HepG2 (cell line): ENCODE measurements around the gene COX7A1. TPM values are rescaled to one million over a fixed set of nuclear protein-coding genes. Genes with fewer than 3 reads are reported as not detected.

Experiments
- HOXA3 ChIP-seq: sonication (generic); formaldehyde crosslinking; IDR thresholded peaks from 2 replicates; pipeline ENCODE4 v1.5.0; 2020; ENCODE audit warnings: missing genetic modification reagents
- NFIC ChIP-seq: IDR thresholded peaks from 2 replicates; pipeline ENCODE4 v1.6.1; 2012; ENCODE audit warnings: mild to moderate bottlenecking, low read length, inconsistent platforms
- POLR2AphosphoS5 ChIP-seq: IDR thresholded peaks from 2 replicates; pipeline ENCODE4 v1.6.1; 2012; ENCODE audit warnings: low read depth, low read length
- TGIF2 ChIP-seq: IDR thresholded peaks from 2 replicates; pipeline ENCODE4 v1.6.1; 2016; ENCODE audit warnings: control low read depth, missing compliant biosample characterization
- TRIM24 ChIP-seq: sonication (generic); formaldehyde crosslinking; IDR thresholded peaks from 2 replicates; pipeline ENCODE4 v1.8.0; 2022; ENCODE audit warnings: mild to moderate bottlenecking, missing genetic modification reagents
- YEATS2 ChIP-seq: sonication (generic); formaldehyde crosslinking; IDR thresholded peaks from 2 replicates; pipeline ENCODE4 v1.4.0; 2020; ENCODE audit warnings: missing genetic modification reagents, borderline replicate concordance
- ZNF326 ChIP-seq: sonication (generic); formaldehyde crosslinking; IDR thresholded peaks from 2 replicates; pipeline ENCODE4 v1.4.0; 2020; ENCODE audit warnings: missing genetic modification reagents, borderline replicate concordance
- ZNF670 ChIP-seq: sonication (generic); formaldehyde crosslinking; IDR thresholded peaks from 2 replicates; pipeline ENCODE4 v1.8.0; 2022; ENCODE audit warnings: mild to moderate bottlenecking, missing genetic modification reagents, borderline replicate concordance
- ZSCAN21 ChIP-seq: sonication (generic); formaldehyde crosslinking; IDR thresholded peaks from 2 replicates; pipeline ENCODE4 v1.8.0; 2022; ENCODE audit warnings: mild to moderate bottlenecking, missing genetic modification reagents, moderate library complexity, borderline replicate concordance
- polyA plus RNA-seq, 8 experiments: library from polyadenylated mRNA; depleted of rRNA in 3 of 8; stranded (reverse) in 7 of 8; unstranded in 1 of 8; fragments of >200 nt; fragmentation: Illumina TruSeq in 4 of 8; extraction: Trizol in 4 of 8; gene quantifications; 2 replicates each; pipeline versions ENCODE4 v1.2.1 to v1.2.3, GENCODE V29; 2011 to 2016; ENCODE audit warnings: low read depth in 4 of 8, missing spikeins in 1 of 8, mixed read lengths in 1 of 8; ENCODE audit not compliant: insufficient read depth in 1 of 8
- total RNA-seq, 5 experiments: library from RNA; depleted of rRNA; stranded (reverse); fragments of >200 nt; fragmentation: Illumina TruSeq; extraction: Trizol; gene quantifications; 2 replicates each; pipeline ENCODE4 v1.2.3, GENCODE V29; 2016; ENCODE audit warnings: low read depth in 1 of 5
- TF ChIP-seq, protein P1 (sequence below): sonication (generic); formaldehyde crosslinking; IDR thresholded peaks from 2 replicates; pipeline ENCODE4 v1.4.0; 2020; ENCODE audit warnings: missing genetic modification reagents
- TF ChIP-seq, protein P2 (sequence below): sonication (generic); formaldehyde crosslinking; IDR thresholded peaks from 2 replicates; pipeline ENCODE4 v1.4.0; 2020; ENCODE audit warnings: missing genetic modification reagents, low read depth, mild to moderate bottlenecking, borderline replicate concordance
- TF ChIP-seq, protein P3 (sequence below): sonication (generic); formaldehyde crosslinking; IDR thresholded peaks from 2 replicates; pipeline ENCODE4 v1.9.0; 2022; ENCODE audit warnings: missing genetic modification reagents, mild to moderate bottlenecking, borderline replicate concordance
- TF ChIP-seq, protein P4 (sequence below): sonication (generic); formaldehyde crosslinking; IDR thresholded peaks from 2 replicates; pipeline ENCODE4 v1.4.0; 2020; ENCODE audit warnings: mild to moderate bottlenecking, missing genetic modification reagents
- TF ChIP-seq, protein P5 (sequence below): IDR thresholded peaks from 2 replicates; pipeline ENCODE4 v1.6.1; 2012; ENCODE audit warnings: low read depth, low read length, improper control_type of control experiment
- TF ChIP-seq, protein P6 (sequence below): sonication (generic); formaldehyde crosslinking; IDR thresholded peaks from 2 replicates; pipeline ENCODE4 v1.5.1; 2020; ENCODE audit warnings: mild to moderate bottlenecking, missing genetic modification reagents

COX7A1 gene
- total and polyA plus RNA-seq, 2 of the 13 experiments (the other 11 are each of a cell fraction or from before 2014, with no cell fraction given) = not detected

DNA sequence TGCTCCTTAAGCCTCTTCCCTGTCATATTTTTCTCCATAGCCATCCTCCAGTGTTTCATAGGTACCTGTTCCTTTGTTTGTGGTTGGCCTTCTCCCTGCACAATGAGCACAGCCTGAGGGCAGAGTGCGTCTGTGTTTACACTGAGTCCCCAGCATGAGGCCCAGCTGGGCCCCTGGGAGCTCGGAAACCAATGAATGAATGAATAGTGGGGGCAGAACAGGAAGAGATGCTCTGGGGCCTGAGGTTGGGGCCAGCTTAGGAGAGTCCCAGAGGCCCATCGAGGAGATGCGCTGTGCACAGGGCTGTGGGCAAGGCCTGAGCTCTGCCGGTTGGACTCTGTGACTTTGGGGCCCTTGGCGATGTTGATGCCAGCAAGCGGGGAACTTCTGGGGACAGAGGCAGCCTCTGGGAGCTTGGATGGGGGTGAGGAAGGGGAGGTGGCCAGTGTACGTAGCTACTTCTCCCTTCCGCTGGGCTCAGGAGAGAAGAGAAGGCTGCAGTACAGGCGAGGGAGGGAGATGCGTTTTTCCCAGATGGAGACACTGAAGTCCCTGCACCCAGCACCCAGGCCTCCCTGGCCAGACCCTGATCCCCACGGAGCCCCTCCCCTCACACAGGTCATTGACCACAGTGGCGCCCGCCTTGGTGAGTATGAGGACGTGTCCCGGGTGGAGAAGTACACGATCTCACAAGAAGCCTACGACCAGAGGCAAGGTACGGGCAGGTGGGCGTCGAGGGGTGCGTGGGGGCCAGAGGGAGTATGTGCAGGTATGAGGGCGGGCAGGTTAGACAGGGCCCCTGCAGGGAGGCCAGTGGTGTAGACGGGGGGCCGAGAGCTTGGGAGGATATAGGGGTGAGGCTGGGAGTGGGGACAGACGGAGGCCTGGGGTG lies 31.9 kb downstream of the COX7A1 start (continued):
- TF ChIP-seq, protein P1, sequence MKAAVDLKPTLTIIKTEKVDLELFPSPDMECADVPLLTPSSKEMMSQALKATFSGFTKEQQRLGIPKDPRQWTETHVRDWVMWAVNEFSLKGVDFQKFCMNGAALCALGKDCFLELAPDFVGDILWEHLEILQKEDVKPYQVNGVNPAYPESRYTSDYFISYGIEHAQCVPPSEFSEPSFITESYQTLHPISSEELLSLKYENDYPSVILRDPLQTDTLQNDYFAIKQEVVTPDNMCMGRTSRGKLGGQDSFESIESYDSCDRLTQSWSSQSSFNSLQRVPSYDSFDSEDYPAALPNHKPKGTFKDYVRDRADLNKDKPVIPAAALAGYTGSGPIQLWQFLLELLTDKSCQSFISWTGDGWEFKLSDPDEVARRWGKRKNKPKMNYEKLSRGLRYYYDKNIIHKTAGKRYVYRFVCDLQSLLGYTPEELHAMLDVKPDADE (CRISPR knock-in tag) = no peak
- peak; percentile 50; the same call in 1 of the 2 replicates for TF ChIP-seq NFIC
- no peak for TF ChIP-seq TRIM24 (CRISPR knock-in tag)
- TF ChIP-seq YEATS2 (CRISPR knock-in tag) = peak; percentile 66; the same call in 1 of the 2 replicates
- TF ChIP-seq ZNF670 (CRISPR knock-in tag) = peak; percentile 60
- TF ChIP-seq, protein P2, sequence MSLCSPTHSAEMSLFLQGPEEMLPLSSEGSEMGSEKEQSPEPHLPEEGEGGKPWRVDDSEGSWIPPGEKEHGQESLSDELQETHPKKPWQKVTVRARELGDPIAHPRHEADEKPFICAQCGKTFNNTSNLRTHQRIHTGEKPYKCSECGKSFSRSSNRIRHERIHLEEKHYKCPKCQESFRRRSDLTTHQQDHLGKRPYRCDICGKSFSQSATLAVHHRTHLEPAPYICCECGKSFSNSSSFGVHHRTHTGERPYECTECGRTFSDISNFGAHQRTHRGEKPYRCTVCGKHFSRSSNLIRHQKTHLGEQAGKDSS (CRISPR knock-in tag) = peak; percentile 81; the same call in 1 of the 2 replicates
- TF ChIP-seq TGIF2 (CRISPR knock-in tag) = peak; percentile 92
- TF ChIP-seq, protein P3, sequence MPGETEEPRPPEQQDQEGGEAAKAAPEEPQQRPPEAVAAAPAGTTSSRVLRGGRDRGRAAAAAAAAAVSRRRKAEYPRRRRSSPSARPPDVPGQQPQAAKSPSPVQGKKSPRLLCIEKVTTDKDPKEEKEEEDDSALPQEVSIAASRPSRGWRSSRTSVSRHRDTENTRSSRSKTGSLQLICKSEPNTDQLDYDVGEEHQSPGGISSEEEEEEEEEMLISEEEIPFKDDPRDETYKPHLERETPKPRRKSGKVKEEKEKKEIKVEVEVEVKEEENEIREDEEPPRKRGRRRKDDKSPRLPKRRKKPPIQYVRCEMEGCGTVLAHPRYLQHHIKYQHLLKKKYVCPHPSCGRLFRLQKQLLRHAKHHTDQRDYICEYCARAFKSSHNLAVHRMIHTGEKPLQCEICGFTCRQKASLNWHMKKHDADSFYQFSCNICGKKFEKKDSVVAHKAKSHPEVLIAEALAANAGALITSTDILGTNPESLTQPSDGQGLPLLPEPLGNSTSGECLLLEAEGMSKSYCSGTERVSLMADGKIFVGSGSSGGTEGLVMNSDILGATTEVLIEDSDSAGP (CRISPR knock-in tag) = peak; percentile 68; the same call in 1 of the 2 replicates
- TF ChIP-seq, protein P4, sequence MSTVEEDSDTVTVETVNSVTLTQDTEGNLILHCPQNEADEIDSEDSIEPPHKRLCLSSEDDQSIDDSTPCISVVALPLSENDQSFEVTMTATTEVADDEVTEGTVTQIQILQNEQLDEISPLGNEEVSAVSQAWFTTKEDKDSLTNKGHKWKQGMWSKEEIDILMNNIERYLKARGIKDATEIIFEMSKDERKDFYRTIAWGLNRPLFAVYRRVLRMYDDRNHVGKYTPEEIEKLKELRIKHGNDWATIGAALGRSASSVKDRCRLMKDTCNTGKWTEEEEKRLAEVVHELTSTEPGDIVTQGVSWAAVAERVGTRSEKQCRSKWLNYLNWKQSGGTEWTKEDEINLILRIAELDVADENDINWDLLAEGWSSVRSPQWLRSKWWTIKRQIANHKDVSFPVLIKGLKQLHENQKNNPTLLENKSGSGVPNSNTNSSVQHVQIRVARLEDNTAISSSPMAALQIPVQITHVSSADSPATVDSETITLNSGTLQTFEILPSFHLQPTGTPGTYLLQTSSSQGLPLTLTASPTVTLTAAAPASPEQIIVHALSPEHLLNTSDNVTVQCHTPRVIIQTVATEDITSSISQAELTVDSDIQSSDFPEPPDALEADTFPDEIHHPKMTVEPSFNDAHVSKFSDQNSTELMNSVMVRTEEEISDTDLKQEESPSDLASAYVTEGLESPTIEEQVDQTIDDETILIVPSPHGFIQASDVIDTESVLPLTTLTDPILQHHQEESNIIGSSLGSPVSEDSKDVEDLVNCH (CRISPR knock-in tag) = no peak
- TF ChIP-seq, protein P5, sequence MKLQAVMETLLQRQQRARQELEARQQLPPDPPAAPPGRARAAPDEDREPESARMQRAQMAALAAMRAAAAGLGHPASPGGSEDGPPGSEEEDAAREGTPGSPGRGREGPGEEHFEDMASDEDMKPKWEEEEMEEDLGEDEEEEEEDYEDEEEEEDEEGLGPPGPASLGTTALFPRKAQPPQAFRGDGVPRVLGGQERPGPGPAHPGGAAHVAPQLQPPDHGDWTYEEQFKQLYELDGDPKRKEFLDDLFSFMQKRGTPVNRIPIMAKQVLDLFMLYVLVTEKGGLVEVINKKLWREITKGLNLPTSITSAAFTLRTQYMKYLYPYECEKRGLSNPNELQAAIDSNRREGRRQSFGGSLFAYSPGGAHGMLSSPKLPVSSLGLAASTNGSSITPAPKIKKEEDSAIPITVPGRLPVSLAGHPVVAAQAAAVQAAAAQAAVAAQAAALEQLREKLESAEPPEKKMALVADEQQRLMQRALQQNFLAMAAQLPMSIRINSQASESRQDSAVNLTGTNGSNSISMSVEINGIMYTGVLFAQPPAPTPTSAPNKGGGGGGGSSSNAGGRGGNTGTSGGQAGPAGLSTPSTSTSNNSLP = 0 out of 2 replicates have a peak, but pooled peaks have one; percentile 23
- TF ChIP-seq POLR2AphosphoS5 = peak; percentile 77
- TF ChIP-seq HOXA3 (CRISPR knock-in tag) = peak; percentile 78; the same call in 1 of the 2 replicates
- TF ChIP-seq, protein P6, sequence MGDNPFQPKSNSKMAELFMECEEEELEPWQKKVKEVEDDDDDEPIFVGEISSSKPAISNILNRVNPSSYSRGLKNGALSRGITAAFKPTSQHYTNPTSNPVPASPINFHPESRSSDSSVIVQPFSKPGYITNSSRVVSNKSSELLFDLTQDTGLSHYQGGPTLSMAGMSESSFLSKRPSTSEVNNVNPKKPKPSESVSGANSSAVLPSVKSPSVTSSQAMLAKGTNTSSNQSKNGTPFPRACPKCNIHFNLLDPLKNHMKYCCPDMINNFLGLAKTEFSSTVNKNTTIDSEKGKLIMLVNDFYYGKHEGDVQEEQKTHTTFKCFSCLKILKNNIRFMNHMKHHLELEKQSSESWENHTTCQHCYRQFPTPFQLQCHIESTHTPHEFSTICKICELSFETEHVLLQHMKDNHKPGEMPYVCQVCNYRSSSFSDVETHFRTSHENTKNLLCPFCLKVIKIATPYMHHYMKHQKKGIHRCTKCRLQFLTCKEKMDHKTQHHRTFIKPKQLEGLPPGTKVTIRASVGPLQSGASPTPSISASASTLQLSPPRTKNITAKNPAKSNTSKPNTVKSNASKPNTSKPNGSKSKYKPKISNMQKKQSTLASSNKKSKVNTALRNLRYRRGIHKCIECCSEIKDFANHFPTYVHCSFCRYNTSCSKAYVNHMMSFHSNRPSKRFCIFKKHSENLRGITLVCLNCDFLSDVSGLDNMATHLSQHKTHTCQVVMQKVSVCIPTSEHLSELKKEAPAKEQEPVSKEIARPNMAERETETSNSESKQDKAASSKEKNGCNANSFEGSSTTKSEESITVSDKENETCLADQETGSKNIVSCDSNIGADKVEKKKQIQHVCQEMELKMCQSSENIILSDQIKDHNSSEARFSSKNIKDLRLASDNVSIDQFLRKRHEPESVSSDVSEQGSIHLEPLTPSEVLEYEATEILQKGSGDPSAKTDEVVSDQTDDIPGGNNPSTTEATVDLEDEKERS (CRISPR knock-in tag) = peak; percentile 62; the same call in 1 of the 2 replicates
- TF ChIP-seq ZNF326 (CRISPR knock-in tag) = no peak
- peak; percentile 56; the same call in 1 of the 2 replicates for TF ChIP-seq ZSCAN21
